ENCODE measurements around the gene HDLBP.
A peak's percentile ranks its signal among the peaks of the same experiment; 100 is the strongest.

HDLBP gene

DNA sequence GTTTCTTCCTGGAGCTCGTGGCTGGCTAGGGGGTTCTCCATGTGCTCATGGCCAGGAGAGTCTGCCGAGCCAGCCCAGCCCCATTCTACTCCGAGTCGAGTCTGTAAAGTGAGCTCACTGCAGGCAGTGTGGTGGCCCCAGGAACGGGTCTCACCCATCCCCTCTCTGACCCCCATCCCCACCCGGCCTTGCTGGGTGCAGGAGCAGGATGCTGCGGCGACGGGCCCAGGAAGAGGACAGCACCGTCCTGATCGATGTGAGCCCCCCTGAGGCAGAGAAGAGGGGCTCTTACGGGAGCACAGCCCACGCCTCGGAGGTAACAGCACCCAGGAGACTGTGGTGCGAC is 125.6 kb downstream of the HDLBP start:
- Histone ChIP-seq H3K4me1 (ENCODE audit: control insufficient read depth, insufficient read depth, low read length) (no peaks in the 10 kb centered on the region), H3K36me3 (ENCODE audit: control insufficient read depth, insufficient read depth, low read length) (no peaks in the 10 kb centered on the region), H3K4me3 (ENCODE audit: low read length) (no peak overlapping the region), H3K27me3 (ENCODE audit: control insufficient read depth, insufficient read depth, low read length) (no peaks in the 10 kb centered on the region), H3K9ac (ENCODE audit: low read length) (no peak overlapping the region), H3K27ac (ENCODE audit: low read depth, low read length) (no peak overlapping the region)

- Histone ChIP-seq H3K27me3 (ENCODE audit: control insufficient read depth, insufficient read depth, low read length) (no peaks in the 10 kb centered on the region), H3K4me1 (ENCODE audit: control insufficient read depth, insufficient read depth, low read length) (no peaks in the 10 kb centered on the region), H3K36me3 (ENCODE audit: control insufficient read depth, insufficient read depth, low read length) (no peaks in the 10 kb centered on the region), H3K27ac (ENCODE audit: low read depth, low read length) (no peak overlapping the region), H3K4me3 (ENCODE audit: low read length) (peak overlapping the region; percentile 2), H3K9ac (ENCODE audit: low read length) (no peak overlapping the region)
Observed at GRCh38 chr2:241189093-241189855, 126.2 kb downstream of the HDLBP start.

DNA sequence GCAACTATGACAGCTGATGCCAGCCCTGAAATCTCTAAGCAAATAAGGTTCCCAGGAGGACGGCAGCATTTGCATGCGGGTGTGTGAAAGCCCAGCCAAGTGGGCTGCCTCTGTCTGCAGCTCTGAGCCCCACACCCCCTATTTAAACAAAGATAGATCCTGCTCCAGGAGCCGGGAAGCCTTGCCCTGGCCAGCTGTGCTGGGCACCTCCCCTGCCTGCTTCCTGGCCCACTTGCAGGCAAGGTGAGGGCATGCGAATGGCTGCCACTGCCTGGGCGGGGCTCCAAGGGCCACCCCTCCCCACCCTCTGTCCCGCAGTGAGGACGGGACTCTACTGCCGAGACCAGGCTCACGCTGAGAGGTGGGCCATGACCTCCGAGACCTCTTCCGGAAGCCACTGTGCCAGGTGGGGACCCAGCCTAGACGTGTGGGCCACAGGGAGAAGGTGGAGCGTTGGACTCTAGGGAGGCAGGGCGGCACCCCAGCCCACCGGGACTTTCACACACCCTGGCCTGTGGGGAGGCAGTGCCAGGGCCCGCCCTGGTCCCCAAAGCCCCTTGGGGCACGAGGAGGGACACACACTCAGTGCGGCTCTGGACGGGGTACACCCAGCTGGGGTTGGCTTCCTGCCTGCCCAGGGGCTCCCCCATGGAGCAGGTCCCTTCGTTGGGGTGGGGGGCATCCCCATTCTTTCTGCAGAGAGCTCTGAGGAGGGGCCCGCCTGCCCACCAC is 126.9 kb downstream of the HDLBP start, which contains the start of gene ANO7:
TSS of gene ANO7 (plus strand) at position 317 of the 732 bp plus-strand sequence. CDS start 1,387 bp downstream, outside the sequence.
- no peak within 1 kb of the TSS for H3K9ac ChIP-seq (ENCODE audit: low read length)
- H3K27me3 ChIP-seq (ENCODE audit: control insufficient read depth, insufficient read depth, low read length): no peaks in the 10 kb centered on the region
- no peak within 1 kb of the TSS for H3K27ac ChIP-seq (ENCODE audit: low read depth, low read length)
- H3K36me3 ChIP-seq (ENCODE audit: control insufficient read depth, insufficient read depth, low read length): no peaks in the 10 kb centered on the region
- H3K4me3 ChIP-seq (ENCODE audit: low read length): peak within 1 kb of the TSS; percentile 2
- no peaks in the 10 kb centered on the region for H3K4me1 ChIP-seq (ENCODE audit: control insufficient read depth, insufficient read depth, low read length)

GRCh38 chr2:241187918-241188234 is 127.6 kb downstream of the HDLBP start:
- no peak overlapping the region for H3K27ac ChIP-seq (ENCODE audit: low read depth, low read length)
- H3K27me3 ChIP-seq (ENCODE audit: control insufficient read depth, insufficient read depth, low read length): no peaks in the 10 kb centered on the region
- no peak overlapping the region for H3K4me3 ChIP-seq (ENCODE audit: low read length)
- no peak overlapping the region for H3K9ac ChIP-seq (ENCODE audit: low read length)
- H3K36me3 ChIP-seq (ENCODE audit: control insufficient read depth, insufficient read depth, low read length): peaks cover 3% of the 10 kb centered on the region
- no peaks in the 10 kb centered on the region for H3K4me1 ChIP-seq (ENCODE audit: control insufficient read depth, insufficient read depth, low read length)

DNA sequence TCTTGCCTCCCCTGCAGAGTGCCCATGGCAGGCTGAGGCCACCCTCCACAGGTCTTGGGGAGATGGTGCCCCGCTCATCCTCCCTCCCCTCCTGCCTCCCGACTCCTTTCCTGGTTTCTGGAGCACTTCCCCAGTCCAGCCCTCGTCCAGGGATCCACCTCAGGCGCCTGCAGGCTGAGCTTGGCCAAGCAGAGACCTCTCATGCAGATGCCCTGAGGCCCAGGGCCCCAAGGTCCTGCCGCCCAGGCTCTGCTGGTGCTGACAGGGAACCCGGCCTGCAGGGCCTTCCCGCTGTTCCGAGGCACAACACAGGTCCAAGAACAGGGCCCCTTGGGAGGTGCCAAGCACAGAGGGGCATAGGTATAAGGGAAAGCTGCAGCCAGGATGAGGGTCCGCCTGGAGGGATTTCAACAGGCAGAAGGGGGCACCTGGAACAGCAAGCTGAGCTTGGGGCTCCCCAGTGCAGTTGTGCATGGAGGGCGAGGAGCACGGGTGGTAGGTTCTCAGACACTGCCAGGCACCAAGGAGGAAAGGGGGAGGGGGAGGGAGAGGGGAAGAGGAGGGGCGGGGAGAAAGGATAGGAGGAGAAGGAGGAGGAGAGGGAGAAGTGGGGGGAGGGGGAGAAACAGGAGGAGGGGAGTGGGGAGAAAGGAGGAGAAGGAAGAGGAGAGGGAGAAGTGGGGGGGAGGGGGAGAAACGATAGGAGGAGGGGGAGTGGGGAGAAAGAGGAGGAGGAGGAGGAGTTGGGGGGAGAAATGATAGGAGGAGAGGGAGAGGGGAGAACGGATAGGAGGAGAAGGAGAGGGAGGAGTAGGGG is 128.2 kb downstream of the HDLBP start:
- Histone ChIP-seq H3K4me3 (ENCODE audit: low read length) (no peak overlapping the region), H3K9ac (ENCODE audit: low read length) (no peak overlapping the region), H3K27me3 (ENCODE audit: control insufficient read depth, insufficient read depth, low read length) (no peaks in the 10 kb centered on the region), H3K27ac (ENCODE audit: low read depth, low read length) (no peak overlapping the region), H3K4me1 (ENCODE audit: control insufficient read depth, insufficient read depth, low read length) (no peaks in the 10 kb centered on the region), H3K36me3 (ENCODE audit: control insufficient read depth, insufficient read depth, low read length) (peaks cover 3% of the 10 kb centered on the region)

DNA sequence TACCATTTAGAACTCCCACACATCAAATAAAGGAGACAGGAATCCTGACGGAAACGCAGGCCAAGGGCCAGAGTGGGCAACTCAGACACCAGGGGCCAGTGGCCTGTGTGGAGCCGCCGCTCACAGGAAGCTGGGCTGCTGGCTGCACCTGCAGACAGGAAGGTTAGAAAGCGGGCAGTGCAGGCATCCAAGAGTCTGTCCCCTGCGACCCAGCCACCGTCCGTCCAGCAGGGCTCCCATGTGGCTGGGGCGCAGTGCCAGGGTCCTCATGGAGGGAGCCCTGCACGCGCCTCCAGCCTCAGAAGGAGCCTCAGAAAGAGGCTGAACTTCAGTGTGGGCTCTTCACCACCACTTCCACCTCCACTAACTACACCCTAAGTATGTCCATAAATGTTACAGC is 129.5 kb downstream of the HDLBP start:
- H3K36me3 ChIP-seq (ENCODE audit: control insufficient read depth, insufficient read depth, low read length): peaks cover 3% of the 10 kb centered on the region

DNA sequence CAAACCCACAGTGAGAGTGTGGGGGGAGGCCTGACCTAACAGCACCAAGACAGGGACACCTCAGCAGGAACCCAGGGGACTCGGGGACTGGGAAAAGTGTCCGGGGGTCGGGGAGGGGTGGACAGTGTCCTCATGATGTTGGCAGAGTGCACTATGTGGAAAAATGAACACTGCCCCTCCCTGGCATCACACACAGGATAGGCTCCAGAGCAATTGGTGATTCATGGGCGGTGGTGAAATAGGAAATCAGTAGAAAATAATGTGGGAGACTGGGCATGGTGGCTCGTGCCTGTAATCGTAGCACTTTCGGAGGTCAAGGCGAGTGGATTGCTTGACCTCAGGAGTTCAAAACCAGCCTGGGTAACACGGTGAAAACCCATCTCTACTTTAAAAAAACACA is 130.6 kb downstream of the HDLBP start:
- H3K27ac ChIP-seq (ENCODE audit: low read depth, low read length): no peak overlapping the region
- H3K36me3 ChIP-seq (ENCODE audit: control insufficient read depth, insufficient read depth, low read length): peaks cover 3% of the 10 kb centered on the region
- no peak overlapping the region for H3K4me3 ChIP-seq (ENCODE audit: low read length)
- no peaks in the 10 kb centered on the region for H3K27me3 ChIP-seq (ENCODE audit: control insufficient read depth, insufficient read depth, low read length)
- no peak overlapping the region for H3K9ac ChIP-seq (ENCODE audit: low read length)
- no peaks in the 10 kb centered on the region for H3K4me1 ChIP-seq (ENCODE audit: control insufficient read depth, insufficient read depth, low read length)

More for the DNA sequence above, 129.5 kb downstream of the HDLBP start:
- Histone ChIP-seq H3K27me3 (ENCODE audit: control insufficient read depth, insufficient read depth, low read length) (no peaks in the 10 kb centered on the region), H3K4me3 (ENCODE audit: low read length) (no peak overlapping the region), H3K27ac (ENCODE audit: low read depth, low read length) (no peak overlapping the region), H3K4me1 (ENCODE audit: control insufficient read depth, insufficient read depth, low read length) (no peaks in the 10 kb centered on the region), H3K9ac (ENCODE audit: low read length) (no peak overlapping the region)

- H3K27me3 ChIP-seq (ENCODE audit: control insufficient read depth, insufficient read depth, low read length): no peaks in the 10 kb centered on the region
- H3K9ac ChIP-seq (ENCODE audit: low read length): no peak overlapping the region
- H3K4me1 ChIP-seq (ENCODE audit: control insufficient read depth, insufficient read depth, low read length): no peaks in the 10 kb centered on the region
- H3K36me3 ChIP-seq (ENCODE audit: control insufficient read depth, insufficient read depth, low read length): peaks cover 7% of the 10 kb centered on the region
- no peak overlapping the region for H3K27ac ChIP-seq (ENCODE audit: low read depth, low read length)
- no peak overlapping the region for H3K4me3 ChIP-seq (ENCODE audit: low read length)
Observed at GRCh38 chr2:241183221-241183620, 132.3 kb downstream of the HDLBP start.

DNA sequence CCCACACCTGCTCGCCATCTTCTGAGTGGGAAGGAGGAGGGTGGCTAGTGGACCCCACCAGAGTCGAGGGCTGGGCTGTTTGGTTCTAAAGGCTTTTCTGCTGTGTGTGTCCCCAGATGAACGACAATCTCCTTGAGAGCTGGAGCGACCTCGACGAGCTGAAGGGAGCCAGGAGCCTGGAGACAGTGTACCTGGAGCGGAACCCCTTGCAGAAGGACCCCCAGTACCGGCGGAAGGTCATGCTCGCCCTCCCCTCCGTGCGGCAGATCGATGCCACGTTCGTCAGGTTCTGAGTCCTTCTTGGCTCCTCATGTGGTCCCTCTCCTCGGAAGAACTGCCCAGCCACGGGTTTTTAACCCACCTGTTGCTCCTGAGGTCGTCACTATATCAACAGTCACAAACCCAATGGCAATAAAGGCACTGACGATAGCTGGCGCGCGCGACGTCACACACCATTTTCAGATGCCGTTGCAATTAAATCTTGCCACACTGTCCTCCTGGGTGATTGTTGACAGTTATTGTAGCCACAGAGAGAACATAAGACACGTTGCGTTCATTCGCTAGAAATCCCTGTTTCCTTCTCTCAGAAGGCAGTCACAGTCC is 132.8 kb downstream of the HDLBP start:
- Histone ChIP-seq H3K4me3 (ENCODE audit: low read length) (no peak overlapping the region), H3K4me1 (ENCODE audit: control insufficient read depth, insufficient read depth, low read length) (no peaks in the 10 kb centered on the region), H3K9ac (ENCODE audit: low read length) (no peak overlapping the region), H3K27ac (ENCODE audit: low read depth, low read length) (no peak overlapping the region), H3K36me3 (ENCODE audit: control insufficient read depth, insufficient read depth, low read length) (peaks cover 7% of the 10 kb centered on the region), H3K27me3 (ENCODE audit: control insufficient read depth, insufficient read depth, low read length) (no peaks in the 10 kb centered on the region)

GRCh38 chr2:241182126-241182525 is 133.3 kb downstream of the HDLBP start:
- H3K27ac ChIP-seq (ENCODE audit: low read depth, low read length): no peak overlapping the region
- H3K4me1 ChIP-seq (ENCODE audit: control insufficient read depth, insufficient read depth, low read length): no peaks in the 10 kb centered on the region
- no peaks in the 10 kb centered on the region for H3K27me3 ChIP-seq (ENCODE audit: control insufficient read depth, insufficient read depth, low read length)
- H3K9ac ChIP-seq (ENCODE audit: low read length): no peak overlapping the region
- peaks cover 7% of the 10 kb centered on the region for H3K36me3 ChIP-seq (ENCODE audit: control insufficient read depth, insufficient read depth, low read length)
- H3K4me3 ChIP-seq (ENCODE audit: low read length): no peak overlapping the region

- no peak overlapping the region for H3K9ac ChIP-seq (ENCODE audit: low read length)
- no peaks in the 10 kb centered on the region for H3K4me1 ChIP-seq (ENCODE audit: control insufficient read depth, insufficient read depth, low read length)
- peaks cover 7% of the 10 kb centered on the region for H3K36me3 ChIP-seq (ENCODE audit: control insufficient read depth, insufficient read depth, low read length)
- H3K4me3 ChIP-seq (ENCODE audit: low read length): no peak overlapping the region
- H3K27ac ChIP-seq (ENCODE audit: low read depth, low read length): no peak overlapping the region
- no peaks in the 10 kb centered on the region for H3K27me3 ChIP-seq (ENCODE audit: control insufficient read depth, insufficient read depth, low read length)
Observed at GRCh38 chr2:241180495-241180894, 135.0 kb downstream of the HDLBP start.

DNA sequence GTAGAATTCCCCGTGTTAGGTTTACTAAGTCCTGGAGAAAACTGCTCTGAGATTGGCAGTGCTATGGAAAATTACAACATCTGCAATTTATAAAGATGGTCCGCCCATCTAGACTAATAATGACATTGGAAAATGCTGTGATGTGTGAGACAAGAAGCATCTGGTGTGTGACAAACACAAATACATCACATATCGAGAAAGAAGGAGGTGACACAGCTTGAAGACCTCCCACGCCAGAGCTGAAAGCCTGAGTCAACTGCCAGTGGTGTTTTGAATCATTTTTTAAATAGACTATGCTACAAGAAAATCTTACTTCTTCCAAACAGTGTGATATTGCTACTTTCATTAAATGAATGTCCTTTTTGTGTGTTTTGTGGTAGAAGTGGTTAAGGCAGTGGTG is 135.6 kb downstream of the HDLBP start:
- Histone ChIP-seq H3K36me3 (ENCODE audit: control insufficient read depth, insufficient read depth, low read length) (peaks cover 7% of the 10 kb centered on the region), H3K27ac (ENCODE audit: low read depth, low read length) (no peak overlapping the region), H3K4me1 (ENCODE audit: control insufficient read depth, insufficient read depth, low read length) (no peaks in the 10 kb centered on the region), H3K27me3 (ENCODE audit: control insufficient read depth, insufficient read depth, low read length) (no peaks in the 10 kb centered on the region), H3K9ac (ENCODE audit: low read length) (no peak overlapping the region), H3K4me3 (ENCODE audit: low read length) (no peak overlapping the region)

All from rectal smooth muscle tissue (tissue), 1 donor.